Activated CD4-positive, alpha-beta memory T cell treated with anti-CD3 and anti-CD28 coated beads for 36 hours (primary cell): ENCODE results near the gene JUP. TPM values are rescaled to one million over a fixed set of nuclear protein-coding genes. Genes with fewer than 3 reads are reported as not detected.
"Not testable (repeated sequence)": the region's sequence is repeated elsewhere in the genome, so short reads cannot be mapped to it uniquely, and the experiment has no call there.

ENCODE experiments used
- CTCF ChIA-PET: fragments of 350-600 bp; sonication (Branson Sonifier 250); formaldehyde crosslinking; loops from one replicate; lab custom pipeline; 2021; ENCODE audit warnings: antibody characterized with exemption, inconsistent platforms; lab: Charles Lee
- POLR2A ChIA-PET: fragments of 350-600 bp; sonication (Branson Sonifier 250); formaldehyde crosslinking; loops from one replicate; lab custom pipeline; 2021; ENCODE audit warnings: antibody characterized with exemption; lab: Charles Lee
- DNase-seq: peaks from one replicate; pipeline ENCODE4 v3.0.0-alpha.2; 2020
- H3K27ac Mint-ChIP-seq: one replicate; pipeline ENCODE4 v1.8.0; 2021; ENCODE audit warnings: mixed read lengths
- H3K27me3 Mint-ChIP-seq: one replicate; pipeline ENCODE4 v1.8.0; 2021; ENCODE audit warnings: mixed read lengths
- H3K36me3 Mint-ChIP-seq: one replicate; pipeline ENCODE4 v1.8.0; 2021; ENCODE audit warnings: mixed read lengths
- H3K4me1 Mint-ChIP-seq: one replicate; pipeline ENCODE4 v1.8.0; 2021; ENCODE audit warnings: low read depth, mixed read lengths
- H3K4me3 Mint-ChIP-seq: one replicate; pipeline ENCODE4 v1.8.0; 2021; ENCODE audit warnings: mild to moderate bottlenecking, mixed read lengths
- H3K9me3 Mint-ChIP-seq: one replicate; pipeline ENCODE4 v1.8.0; 2021; ENCODE audit warnings: mixed read lengths
- intact Hi-C: fragments of 100-400 bp; cut with micrococcal nuclease; formaldehyde crosslinking; loops from one replicate; pipeline ENCODE4 v1.15.1; 2023
- total RNA-seq, 2 experiments: library from RNA; stranded (reverse); gene quantifications; one replicate each; pipeline ENCODE4 v1.2.3, GENCODE V29; 2021

The JUP gene
- total RNA-seq, 2 experiments from 2014 or later = 0.12 to 0.29 TPM

- Mint-ChIP-seq H3K4me1 (peaks cover 12% of the 10 kb centered on the region), H3K36me3 (no peaks in the 10 kb centered on the region), H3K27ac (no peak overlapping the region), H3K9me3 (no peaks in the 10 kb centered on the region), H3K27me3 (peaks cover 15% of the 10 kb centered on the region), H3K4me3 (peak overlapping the region; percentile 32)
- ChIA-PET CTCF (interaction anchor here (0.7 to 2.8 kb wide), 11 partner anchors 9 to 217 kb away, joined by 3 to 20 read pairs (median 5); partner anchors contain the start of genes FKBP10, ODAD4 and P3H4), POLR2A (interaction anchor here (0.9 kb wide), 1 partner anchor 12 kb away, joined by 3 read pairs; no protein-coding TSS in a partner anchor)
- intact Hi-C loops = no loop called here
- DNase-seq = no peak
These were observed 509 bp upstream of the JUP start for GRCh38 chr17:41787021-41787418.

GRCh38 chr17:41785859-41786226 is 668 bp downstream of the JUP start:
- H3K4me3 Mint-ChIP-seq = no peak overlapping the region
- intact Hi-C loops = no loop called here
- CTCF ChIA-PET = interaction anchor here (1.0 to 2.8 kb wide), 8 partner anchors 9 to 90 kb away, joined by 3 to 20 read pairs (median 7); partner anchors contain the start of genes FKBP10 and P3H4

GRCh38 chr17:41785091-41785858 is 1.2 kb downstream of the JUP start:
- ChIA-PET CTCF (interaction anchor here (1.0 to 2.8 kb wide), 4 partner anchors 9 to 89 kb away, joined by 3 to 20 read pairs (median 8); no protein-coding TSS in a partner anchor), POLR2A (interaction anchor here (1.1 kb wide), 1 partner anchor 27 kb away, joined by 4 read pairs; the partner anchor contains the start of gene P3H4)
- intact Hi-C loops = no loop called here
- peaks cover 12% of the 10 kb centered on the region for H3K4me1 Mint-ChIP-seq
- peaks cover 20% of the 10 kb centered on the region for H3K27me3 Mint-ChIP-seq
- H3K36me3 Mint-ChIP-seq = no peaks in the 10 kb centered on the region
- H3K9me3 Mint-ChIP-seq = no peaks in the 10 kb centered on the region
- H3K4me3 Mint-ChIP-seq = no peak overlapping the region
- no peak overlapping the region for H3K27ac Mint-ChIP-seq
- no peak for DNase-seq

More at GRCh38 chr17:41785859-41786226, 668 bp downstream of the JUP start:
- Mint-ChIP-seq H3K9me3 (no peaks in the 10 kb centered on the region), H3K27ac (no peak overlapping the region), H3K27me3 (peaks cover 20% of the 10 kb centered on the region), H3K36me3 (no peaks in the 10 kb centered on the region), H3K4me1 (peaks cover 12% of the 10 kb centered on the region)
- no peak for DNase-seq
- POLR2A ChIA-PET = interaction anchor here (1.1 kb wide), 1 partner anchor 26 kb away, joined by 4 read pairs; the partner anchor contains the start of gene P3H4

GRCh38 chr17:41784207-41784744 is 2.2 kb downstream of the JUP start:
- ChIA-PET CTCF (no interaction called here), POLR2A (no interaction called here)
- Mint-ChIP-seq H3K27me3 (peaks cover 20% of the 10 kb centered on the region), H3K4me1 (peaks cover 12% of the 10 kb centered on the region), H3K9me3 (no peaks in the 10 kb centered on the region), H3K36me3 (no peaks in the 10 kb centered on the region), H3K27ac (no peak overlapping the region), H3K4me3 (no peak overlapping the region)
- intact Hi-C loops = no loop called here
- no peak for DNase-seq

- no peaks in the 10 kb centered on the region for H3K9me3 Mint-ChIP-seq
- no peak overlapping the region for H3K27ac Mint-ChIP-seq
- POLR2A ChIA-PET = no interaction called here
- DNase-seq = no peak
- CTCF ChIA-PET = no interaction called here
- intact Hi-C loops = no loop called here
- no peak overlapping the region for H3K4me3 Mint-ChIP-seq
- H3K36me3 Mint-ChIP-seq = no peaks in the 10 kb centered on the region
- H3K27me3 Mint-ChIP-seq = peaks cover 18% of the 10 kb centered on the region
- peaks cover 8% of the 10 kb centered on the region for H3K4me1 Mint-ChIP-seq
These were observed 4.4 kb downstream of the JUP start for GRCh38 chr17:41782142-41782541.

- H3K27ac Mint-ChIP-seq = no peak overlapping the region
These were observed 5.0 kb downstream of the JUP start for GRCh38 chr17:41781404-41782110.

GRCh38 chr17:41779954-41780353 is 6.6 kb downstream of the JUP start:
- Mint-ChIP-seq H3K4me3 (no peak overlapping the region), H3K9me3 (no peaks in the 10 kb centered on the region), H3K36me3 (no peaks in the 10 kb centered on the region), H3K27ac (no peak overlapping the region), H3K27me3 (peaks cover 18% of the 10 kb centered on the region), H3K4me1 (peaks cover 1% of the 10 kb centered on the region)
- intact Hi-C loops = no loop called here
- CTCF ChIA-PET = no interaction called here
- POLR2A ChIA-PET = interaction anchor here (1.0 kb wide), 1 partner anchor 30 kb away, joined by 5 read pairs; no protein-coding TSS in a partner anchor
- no peak for DNase-seq

More at GRCh38 chr17:41781404-41782110, 5.0 kb downstream of the JUP start:
- Mint-ChIP-seq H3K4me1 (peaks cover 4% of the 10 kb centered on the region), H3K9me3 (no peaks in the 10 kb centered on the region), H3K27me3 (peaks cover 18% of the 10 kb centered on the region), H3K4me3 (no peak overlapping the region), H3K36me3 (no peaks in the 10 kb centered on the region)
- CTCF ChIA-PET = no interaction called here
- no peak for DNase-seq
- POLR2A ChIA-PET = no interaction called here
- intact Hi-C loops = no loop called here

- CTCF ChIA-PET = interaction anchor here (1.0 to 1.7 kb wide), 2 partner anchors 9 to 24 kb away, joined by 3 to 5 read pairs; partner anchors contain the start of gene JUP
- no peak for DNase-seq
- Mint-ChIP-seq H3K4me3 (no peak overlapping the region), H3K4me1 (no peaks in the 10 kb centered on the region), H3K27me3 (peaks cover 12% of the 10 kb centered on the region), H3K9me3 (no peaks in the 10 kb centered on the region), H3K36me3 (no peaks in the 10 kb centered on the region), H3K27ac (no peak overlapping the region)
- intact Hi-C loops = no loop called here
- POLR2A ChIA-PET = no interaction called here
These were observed 8.8 kb downstream of the JUP start for GRCh38 chr17:41777574-41778188.

GRCh38 chr17:41777157-41777573 is 9.3 kb downstream of the JUP start:
- ChIA-PET POLR2A (no interaction called here), CTCF (interaction anchor here (1.7 kb wide), 1 partner anchor 24 kb away, joined by 5 read pairs; no protein-coding TSS in a partner anchor)
- H3K4me3 Mint-ChIP-seq = no peak overlapping the region

GRCh38 chr17:41776262-41776900 is 10.1 kb downstream of the JUP start:
- H3K4me1 Mint-ChIP-seq, H3K27me3 Mint-ChIP-seq, CTCF ChIA-PET, H3K9me3 Mint-ChIP-seq, POLR2A ChIA-PET, H3K27ac Mint-ChIP-seq, H3K4me3 Mint-ChIP-seq, DNase-seq, intact Hi-C loops, H3K36me3 Mint-ChIP-seq: not testable (repeated sequence)

More at GRCh38 chr17:41777157-41777573, 9.3 kb downstream of the JUP start:
- intact Hi-C loops = no loop called here
- Mint-ChIP-seq H3K27ac (no peak overlapping the region), H3K9me3 (no peaks in the 10 kb centered on the region), H3K36me3 (no peaks in the 10 kb centered on the region), H3K4me1 (no peaks in the 10 kb centered on the region), H3K27me3 (peaks cover 13% of the 10 kb centered on the region)
- no peak for DNase-seq
